ENCODE results near the gene UAP1.

UAP1 gene

DNA sequence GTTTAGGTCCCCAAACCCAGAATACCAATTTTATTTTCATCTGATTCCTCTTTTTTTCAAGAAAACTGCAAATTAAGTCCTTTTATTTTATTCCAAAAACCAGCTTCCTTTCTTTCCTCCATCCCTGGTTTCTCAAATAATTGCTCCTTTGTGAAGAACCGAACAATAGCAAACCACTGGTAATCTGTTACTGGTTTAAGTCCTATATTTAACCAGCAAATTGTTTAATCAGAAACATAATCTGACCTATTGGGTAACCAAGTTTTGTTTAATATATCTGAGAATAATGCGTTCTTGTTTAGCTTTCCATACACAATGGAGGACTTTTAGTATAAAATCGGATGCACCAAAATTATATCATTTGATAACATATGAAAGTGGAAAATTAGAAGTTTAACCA, 57.6 kb downstream of the UAP1 start:
- no peak for DNase-seq

GRCh38 chr1:162621256-162621655, 59.7 kb downstream of the UAP1 start:
- no peak for DNase-seq

GRCh38 chr1:162625679-162626078, 64.2 kb downstream of the UAP1 start:
- DNase-seq = no peak

- DNase-seq = no peak
These were observed 64.6 kb downstream of the UAP1 start for GRCh38 chr1:162626094-162626493.

GRCh38 chr1:162626761-162627160, 65.2 kb downstream of the UAP1 start:
- DNase-seq = no peak

- DNase-seq = no peak
These were observed 66.3 kb downstream of the UAP1 start for GRCh38 chr1:162627662-162628296.

GRCh38 chr1:162629077-162629627, 67.6 kb downstream of the UAP1 start:
- DNase-seq = no peak

DNA sequence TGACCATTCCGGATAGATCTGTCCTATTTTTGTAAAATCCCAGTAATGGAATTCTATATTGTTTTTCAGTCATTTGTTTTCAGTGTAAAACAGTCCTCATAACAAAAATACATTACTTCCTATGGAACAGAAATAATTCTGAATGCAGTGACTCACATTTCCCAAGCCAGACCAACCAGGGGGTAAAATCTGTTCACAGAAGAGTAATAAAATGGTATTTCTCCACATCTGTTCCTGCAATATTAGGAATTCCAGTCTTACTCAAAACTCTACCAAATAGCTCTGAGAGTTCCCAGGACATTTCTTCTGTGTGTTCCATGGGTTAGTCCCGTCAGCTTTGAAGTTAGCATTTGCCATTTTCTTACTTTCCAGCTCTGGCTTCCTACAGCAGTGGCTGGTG, 68.1 kb downstream of the UAP1 start:
- DNase-seq = no peak

- no peak for DNase-seq
These were observed 70.1 kb downstream of the UAP1 start for GRCh38 chr1:162631546-162632191.

DNA sequence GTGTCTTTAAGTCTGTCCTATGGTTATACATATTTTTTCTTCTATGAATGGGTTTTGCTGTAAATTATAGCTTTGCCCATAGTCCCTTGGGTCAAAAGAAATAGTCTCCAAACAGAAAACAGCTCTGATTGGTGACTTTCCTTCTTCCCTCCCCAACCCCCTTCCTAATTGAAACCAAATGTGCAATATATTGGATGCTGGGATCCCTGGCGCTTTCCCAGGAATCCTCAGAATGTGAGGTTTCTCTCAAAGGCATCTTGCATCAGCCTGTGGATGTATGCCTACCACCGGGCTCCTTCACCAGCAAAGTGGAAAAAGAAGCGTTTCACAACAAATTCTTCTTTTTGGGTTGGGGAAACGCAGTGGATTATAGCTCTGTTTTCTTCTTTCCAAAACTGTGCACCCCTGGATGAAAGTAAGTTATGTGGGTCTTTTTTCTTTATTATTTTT, 70.7 kb downstream of the UAP1 start, which contains the start of gene DDR2:
DDR2 (plus strand) TSS at position 248 of the 450 bp plus-strand sequence. CDS start 86,600 bp downstream, outside the sequence.
- no peak for DNase-seq

GRCh38 chr1:162632698-162633080, 71.2 kb downstream of the UAP1 start:
- DNase-seq = no peak

DNA sequence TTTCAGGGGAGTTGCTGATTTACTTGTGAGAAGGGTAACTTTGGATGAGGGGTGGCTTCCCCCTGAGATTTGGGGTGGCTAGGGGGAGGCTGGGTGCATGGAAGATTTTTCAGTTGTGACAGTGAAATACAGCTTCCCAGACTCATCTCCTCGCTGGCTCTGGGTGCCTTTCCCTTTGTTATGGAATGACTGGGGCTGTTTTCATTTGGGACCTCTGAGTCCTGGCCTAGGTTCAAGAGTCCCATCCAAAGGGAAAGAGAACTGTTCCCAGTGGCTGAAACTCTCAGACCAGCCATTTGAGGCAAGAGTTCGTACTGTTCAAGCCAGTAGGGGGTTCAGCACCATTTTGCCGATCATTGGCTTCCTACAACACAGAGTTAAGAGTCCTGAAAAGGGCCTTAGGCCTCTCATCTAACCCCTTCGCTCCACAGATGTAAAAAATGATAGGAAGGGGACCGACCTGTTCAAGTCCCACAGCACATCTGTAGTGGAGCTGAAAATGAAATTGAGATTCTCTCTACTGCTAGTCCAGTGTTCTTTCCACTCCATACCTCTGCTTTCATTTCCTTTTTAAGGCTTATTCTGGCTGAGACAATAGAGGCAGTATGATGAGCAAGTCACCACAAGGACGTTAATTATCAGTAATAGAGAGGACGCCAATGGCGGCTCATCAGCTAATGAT, 71.7 kb downstream of the UAP1 start:
- no peak for DNase-seq

- no peak for DNase-seq
These were observed 73.9 kb downstream of the UAP1 start for GRCh38 chr1:162635418-162635817.

GRCh38 chr1:162639718-162640117, 78.2 kb downstream of the UAP1 start:
- no peak for DNase-seq

DNA sequence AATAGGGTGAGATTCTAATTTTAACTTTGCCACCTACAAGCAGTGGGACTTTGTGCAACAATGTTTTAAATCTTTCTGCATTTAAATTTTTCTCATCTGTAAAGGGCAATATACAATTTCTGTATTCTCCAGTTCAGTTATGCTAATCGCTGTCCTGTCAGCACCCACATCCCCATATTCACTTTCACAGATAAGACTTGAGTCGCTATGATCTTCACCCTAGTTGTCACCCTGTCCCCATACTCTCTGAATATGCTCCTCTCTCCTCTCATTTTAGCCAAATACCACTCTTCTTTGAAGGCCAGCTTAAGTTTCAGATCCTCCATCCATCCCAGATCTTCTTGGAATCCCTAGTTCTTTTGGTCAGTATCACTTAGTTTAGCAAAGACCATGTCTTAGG, 79.6 kb downstream of the UAP1 start:
- DNase-seq = no peak

DNA sequence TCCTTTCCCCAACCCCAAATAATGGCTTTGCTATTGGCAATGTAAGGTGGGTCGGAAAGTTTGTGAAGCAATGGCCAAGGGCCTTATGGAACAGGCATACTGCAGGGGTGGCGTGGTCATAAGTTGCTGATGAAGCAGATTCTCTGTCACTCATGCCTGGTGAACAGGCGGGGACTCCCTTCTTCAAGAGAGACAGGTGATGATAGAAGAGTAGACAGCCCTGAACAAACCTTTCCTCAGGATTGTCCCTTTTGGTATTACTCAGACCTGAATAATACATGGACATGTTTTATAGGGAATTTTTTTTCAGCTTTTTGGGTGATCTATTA, 83.4 kb downstream of the UAP1 start:
- DNase-seq = no peak

DNA sequence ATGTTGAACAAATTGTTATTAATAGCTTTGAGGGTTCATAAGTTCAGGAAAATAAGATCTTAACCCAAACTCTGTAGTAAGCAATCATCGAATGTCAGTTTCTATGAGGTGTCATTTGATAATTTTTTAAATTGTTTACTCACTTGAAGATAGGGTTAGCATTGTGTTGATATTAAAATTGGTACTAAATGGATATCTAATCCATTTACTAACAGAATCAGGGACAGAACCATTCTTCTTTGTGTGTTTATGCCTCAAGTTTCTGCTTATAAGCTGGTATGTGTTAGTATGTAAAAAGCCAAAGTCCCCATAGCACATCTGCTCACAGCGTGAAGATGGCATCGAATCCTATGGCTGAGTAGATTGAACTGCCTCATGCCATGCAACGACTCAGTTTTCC, 84.1 kb downstream of the UAP1 start:
- DNase-seq = no peak

GRCh38 chr1:162649583-162649982, 88.1 kb downstream of the UAP1 start:
- DNase-seq = no peak

All from stimulated activated CD4-positive, alpha-beta T cell treated with anti-CD3 and anti-CD28 coated beads, Interleukin-2, amount 100 ng/mL, for 48 hours (primary cell).